Spleen (tissue), 11 donors: ENCODE data around the gene KIF14. TPM values are rescaled to one million over a fixed set of nuclear protein-coding genes. Genes with fewer than 3 reads are reported as not detected.

Experiments
- DNase-seq: peaks from one replicate; pipeline ENCODE4 v3.0.0-alpha.2; 2020
- H3K27ac ChIP-seq, 8 donors: fragments of 200-600 bp; sonication (generic) in 7 of 8; 1 replicate in 4 of 8; 2 replicates in 4 of 8; pipeline versions ENCODE4 v1.5.0 to v1.8.0; 2016 to 2021; ENCODE audit warnings: inconsistent platforms in 4 of 8, mild to moderate bottlenecking in 4 of 8, moderate library complexity in 1 of 8
- H3K27me3 ChIP-seq, 7 donors: fragments of 200-600 bp; sonication (generic) in 6 of 7; replicated peaks in 1 of 7; 1 replicate in 4 of 7; 2 replicates in 3 of 7; pipeline versions ENCODE4 v1.5.0 to v1.8.0; 2016 to 2021; ENCODE audit warnings: inconsistent platforms in 3 of 7, mild to moderate bottlenecking in 1 of 7
- H3K36me3 ChIP-seq, 6 donors: fragments of 200-600 bp; sonication (generic) in 5 of 6; 1 replicate in 4 of 6; 2 replicates in 2 of 6; pipeline versions ENCODE4 v1.5.0 to v1.8.0; 2016 to 2021; ENCODE audit warnings: inconsistent platforms in 2 of 6
- H3K4me1 ChIP-seq, 6 donors: fragments of 200-600 bp; sonication (generic) in 5 of 6; 1 replicate in 3 of 6; 2 replicates in 3 of 6; pipeline versions ENCODE4 v1.5.0 to v1.8.0; 2016 to 2021; ENCODE audit warnings: inconsistent platforms in 3 of 6
- H3K4me3 ChIP-seq, 8 donors: fragments of 200-600 bp; sonication (generic) in 7 of 8; 1 replicate in 4 of 8; 2 replicates in 4 of 8; pipeline versions ENCODE4 v1.5.0 to v1.8.0; 2016 to 2021; ENCODE audit warnings: inconsistent platforms in 4 of 8, mild to moderate bottlenecking in 4 of 8, moderate library complexity in 2 of 8
- H3K9me3 ChIP-seq, 8 donors: fragments of 200-600 bp; sonication (generic) in 7 of 8; 1 replicate in 4 of 8; 2 replicates in 4 of 8; pipeline versions ENCODE4 v1.5.0 to v1.8.0; 2016 to 2021; ENCODE audit warnings: inconsistent platforms in 4 of 8
- CTCF ChIP-seq, 11 experiments: fragments of 200-600 bp in 7 of 11; fragments of 450-650 bp in 4 of 11; sonication (generic) in 4 of 11; IDR thresholded peaks in 8 of 11; conservative IDR thresholded peaks in 3 of 11; 1 replicate in 7 of 11; 2 replicates in 4 of 11; pipeline versions ENCODE4 v1.4.0 to v1.8.0; 2016 to 2021; ENCODE audit warnings: antibody characterized with exemption in 11 of 11, inconsistent platforms in 4 of 11, mild to moderate bottlenecking in 1 of 11
- POLR2A ChIP-seq, 3 donors: fragments of 450-650 bp; IDR thresholded peaks; one replicate each; pipeline ENCODE4 v1.5.1; 2017; ENCODE audit warnings: antibody characterized with exemption in 3 of 3, mild to moderate bottlenecking in 1 of 3
- POLR2AphosphoS5 ChIP-seq, 3 donors: sonication (generic); formaldehyde crosslinking; IDR thresholded peaks; one replicate each; pipeline ENCODE4 v1.5.1; 2017; ENCODE audit warnings: antibody characterized with exemption in 3 of 3
- WGBS, 5 donors: extraction: QIAGEN DNeasy Blood & Tissue Kit in 3 of 5; methylation state at CpG; one replicate each; pipeline versions ENCODE4 v1.1.5 to v1.1.7; 2013 to 2018; 5-methylcytosine and 5-hydroxymethylcytosine counted together
- intact Hi-C: fragments of 100-400 bp; cut with DNase I; formaldehyde crosslinking; loops from one replicate; pipeline ENCODE4 v1.15.0; 2023; ENCODE audit warnings: low total_unique reads
- polyA plus RNA-seq, 3 donors: library from polyadenylated mRNA; stranded (reverse); fragments of 200-250 nt; gene quantifications; one replicate each; pipeline ENCODE4 v1.2.1, GENCODE V29; 2013
- total RNA-seq, 7 donors: library from RNA; depleted of rRNA in 3 of 7; stranded (reverse); fragments of >200 nt in 3 of 7; fragmentation: NEBNext Ultra II Directional in 4 of 7; extraction: Animal tissue kit (Norgen Biotek cat#: 25700) in 4 of 7; gene quantifications; one replicate each; pipeline versions ENCODE4 v1.1.0 to v1.2.1, GENCODE V29; 2016 to 2021
- donor health status: healthy with polysubstance abuse.
- donor health status: DM: no; HTN: no; CAD: no; lungs with moderate emphysema.
- donor health status: DM: no; HTN: no; CAD: no.
- donor health status: Bipolar disorder and iron deficiency.
- donor health status: healthy.
- donor health status: DM: no; HTN: no; CAD: no.
- donor health status: DM: yes; HTN: yes; CAD: no.

Gene KIF14
- total and polyA plus RNA-seq, 10 donors, result 0.09 to 3.3 (median 0.70) TPM

- Histone ChIP-seq H3K9me3 (no peaks in the 10 kb centered on the region), H3K4me3 (peak overlapping the region; percentile 64 to 91 (median 68)), H3K36me3 (peaks cover 0 to 37% (median 13%) of the 10 kb centered on the region in 6 donors), H3K27ac (peak overlapping the region; percentile 95 to 99 (median 99)), H3K4me1 (peaks cover 5 to 69% (median 47%) of the 10 kb centered on the region in 6 donors), H3K27me3 (no peaks in the 10 kb centered on the region)
- 32 to 45% (median 38%) methylated on average over 7 of the region's 7 CpGs for WGBS, 5 donors
- no peak for TF ChIP-seq POLR2A (IDR thresholded peaks at IDR 0.05)
- no peak for TF ChIP-seq POLR2AphosphoS5 (IDR thresholded peaks at IDR 0.05)
- no peak for TF ChIP-seq CTCF (IDR thresholded peaks at IDR 0.05 in 8 of 11, conservative IDR thresholded peaks at IDR 0.05 in 3 of 11)
- intact Hi-C loops, result no loop called here
- DNase-seq, result no peak
These were observed 48.2 kb upstream of the KIF14 start for GRCh38 chr1:200668514-200669313.

GRCh38 chr1:200666309-200666708 is 45.8 kb upstream of the KIF14 start:
- Histone ChIP-seq H3K4me3 (no peak overlapping the region), H3K9me3 (no peaks in the 10 kb centered on the region), H3K27me3 (no peaks in the 10 kb centered on the region), H3K4me1 (peaks cover 5 to 91% (median 53%) of the 10 kb centered on the region in 6 donors), H3K27ac (peak overlapping the region in 1 of 8 donors; percentile 3), H3K36me3 (peaks cover 0 to 61% (median 34%) of the 10 kb centered on the region in 6 donors)
- 76 to 90% (median 89%) methylated on average over 8 of the region's 8 CpGs for WGBS, 5 donors
- intact Hi-C loops, result no loop called here
- DNase-seq, result no peak
- TF ChIP-seq POLR2A (IDR thresholded peaks at IDR 0.05) (no peak), CTCF (IDR thresholded peaks at IDR 0.05 in 8 of 11, conservative IDR thresholded peaks at IDR 0.05 in 3 of 11) (no peak), POLR2AphosphoS5 (IDR thresholded peaks at IDR 0.05) (no peak)

GRCh38 chr1:200665861-200666260 is 45.3 kb upstream of the KIF14 start:
- Histone ChIP-seq H3K4me1 (peaks cover 4 to 87% (median 48%) of the 10 kb centered on the region in 6 donors), H3K4me3 (no peak overlapping the region), H3K9me3 (no peaks in the 10 kb centered on the region), H3K27me3 (no peaks in the 10 kb centered on the region), H3K36me3 (peaks cover 0 to 66% (median 36%) of the 10 kb centered on the region in 6 donors), H3K27ac (peak overlapping the region in 1 of 8 donors; percentile 3)
- TF ChIP-seq POLR2A (IDR thresholded peaks at IDR 0.05) (no peak), POLR2AphosphoS5 (IDR thresholded peaks at IDR 0.05) (no peak), CTCF (IDR thresholded peaks at IDR 0.05 in 8 of 11, conservative IDR thresholded peaks at IDR 0.05 in 3 of 11) (no peak)
- intact Hi-C loops, result no loop called here
- WGBS, 5 donors, result 20 to 36% (median 23%) methylated on average over 2 of the region's 2 CpGs
- no peak for DNase-seq

GRCh38 chr1:200660719-200661118 is 40.2 kb upstream of the KIF14 start:
- H3K4me3 ChIP-seq, result no peak overlapping the region
- no peak for DNase-seq

More at GRCh38 chr1:200660719-200661118, 40.2 kb upstream of the KIF14 start:
- Histone ChIP-seq H3K4me1 (peaks cover 0 to 44% (median 19%) of the 10 kb centered on the region in 6 donors), H3K9me3 (no peaks in the 10 kb centered on the region), H3K36me3 (peaks cover 0 to 100% (median 74%) of the 10 kb centered on the region in 6 donors), H3K27me3 (no peaks in the 10 kb centered on the region), H3K27ac (no peak overlapping the region)
- TF ChIP-seq POLR2A (IDR thresholded peaks at IDR 0.05) (no peak), CTCF (IDR thresholded peaks at IDR 0.05 in 8 of 11, conservative IDR thresholded peaks at IDR 0.05 in 3 of 11) (no peak), POLR2AphosphoS5 (IDR thresholded peaks at IDR 0.05) (no peak)
- WGBS, 5 donors, result 85 to 95% (median 95%) methylated on average over 6 of the region's 6 CpGs
- intact Hi-C loops, result no loop called here
